Endothelial cell of umbilical vein (primary cell): Measurements from ENCODE around the gene RNF214. TPM values are rescaled to one million over a fixed set of nuclear protein-coding genes. Genes with fewer than 3 reads are reported as not detected.

Experiments
- BruUV-seq: library from RNA; stranded (reverse); fragments of 400-500 nt; replicated peaks from 2 replicates; lab custom pipeline; 2021; lab: Mats Ljungman, UMichigan
- CTCF ChIA-PET: fragments of 300-600, 350-600 bp; sonication (Branson Sonifier 250); formaldehyde crosslinking; loops from one replicate; lab custom pipeline; 2021; ENCODE audit warnings: antibody characterized with exemption, inconsistent platforms; lab: Charles Lee
- POLR2A ChIA-PET: fragments of 300-600, 350-600 bp; sonication (Branson Sonifier 250); formaldehyde crosslinking; loops from one replicate; lab custom pipeline; 2021; ENCODE audit warnings: antibody characterized with exemption, inconsistent platforms; lab: Charles Lee
- DNase-seq: peaks from one replicate; pipeline ENCODE4 v3.0.0-alpha.2; 2011; ENCODE audit warnings: low read depth, low spot score
- FAIRE-seq: peaks from 2 replicates; lab custom pipeline; 2011; peaks lifted over from hg19 to GRCh38; lab: Jason Lieb, UNC
- H2AFZ ChIP-seq: 2 replicates; pipeline ENCODE4 v1.6.0; 2012; ENCODE audit warnings: low read depth, low read length, control low read depth, inconsistent platforms
- H3K27ac ChIP-seq: 2 replicates; pipeline ENCODE4 v1.5.1; 2011; ENCODE audit warnings: low read depth, mild to moderate bottlenecking, control low read depth, low read length, moderate library complexity; ENCODE audit not compliant: insufficient read depth
- H3K27me3 ChIP-seq, 2 experiments: 2 replicates each; pipeline versions ENCODE4 v1.6.0 to v1.6.1; 2011; ENCODE audit warnings: low read length in 2 of 2, mixed read lengths in 1 of 2; ENCODE audit not compliant: control insufficient read depth in 2 of 2, insufficient read depth in 2 of 2
- H3K36me3 ChIP-seq, 2 experiments: 2 replicates in 1 of 2; 3 replicates in 1 of 2; pipeline ENCODE4 v1.5.1; 2011; ENCODE audit warnings: low read length in 2 of 2, mild to moderate bottlenecking in 1 of 2, moderate library complexity in 1 of 2; ENCODE audit not compliant: control insufficient read depth in 2 of 2, insufficient read depth in 2 of 2; ENCODE audit errors: extremely low read depth in 1 of 2
- H3K4me1 ChIP-seq: 3 replicates; pipeline ENCODE4 v1.5.1; 2011; ENCODE audit warnings: mild to moderate bottlenecking, low read length; ENCODE audit not compliant: control insufficient read depth, insufficient read depth; ENCODE audit errors: extremely low read depth
- H3K4me2 ChIP-seq: 2 replicates; pipeline ENCODE4 v1.6.1; 2011; ENCODE audit warnings: low read length, control low read depth, mixed read lengths; ENCODE audit not compliant: insufficient read depth
- H3K4me3 ChIP-seq, 3 experiments: fragments of 200-600 bp in 1 of 3; sonication (generic), shearing (Covaris generic) in 1 of 3; replicated peaks in 1 of 3; 2 replicates each; pipeline ENCODE4 v1.5.1; 2011 to 2016; ENCODE audit warnings: control low read depth in 3 of 3, low read length in 3 of 3, mild to moderate bottlenecking in 2 of 3, inconsistent platforms in 1 of 3, low read depth in 1 of 3, moderate library complexity in 1 of 3; ENCODE audit not compliant: insufficient read depth in 1 of 3
- H3K79me2 ChIP-seq: 2 replicates; pipeline ENCODE4 v1.6.0; 2012; ENCODE audit warnings: low read length, inconsistent platforms; ENCODE audit not compliant: control insufficient read depth, insufficient read depth
- H3K9ac ChIP-seq: replicated peaks from 2 replicates; pipeline ENCODE3; 2011; ENCODE audit warnings: low read length, control low read depth; ENCODE audit not compliant: insufficient read depth; ENCODE audit errors: extremely low read depth
- H3K9me1 ChIP-seq: replicated peaks from 3 replicates; pipeline ENCODE4 v1.6.0; 2011; ENCODE audit warnings: mild to moderate bottlenecking, low read length; ENCODE audit not compliant: control insufficient read depth, insufficient read depth; ENCODE audit errors: extremely low read depth
- H3K9me3 ChIP-seq: replicated peaks from 2 replicates; pipeline ENCODE4 v1.5.1; 2012; ENCODE audit warnings: low read length, inconsistent platforms; ENCODE audit not compliant: control insufficient read depth, insufficient read depth
- H4K20me1 ChIP-seq: replicated peaks from 2 replicates; pipeline ENCODE3; 2011; ENCODE audit warnings: mild to moderate bottlenecking, low read length; ENCODE audit not compliant: control insufficient read depth, insufficient read depth; ENCODE audit errors: extremely low read depth
- EZH2 ChIP-seq: IDR thresholded peaks from 2 replicates; pipeline ENCODE4 v1.6.1; 2012; ENCODE audit warnings: borderline replicate concordance, low read depth, mild to moderate bottlenecking, moderate library complexity, low read length, inconsistent platforms; ENCODE audit not compliant: severe bottlenecking
- FOS ChIP-seq: IDR thresholded peaks from 2 replicates; pipeline ENCODE4 v1.6.1; 2011; ENCODE audit warnings: mild to moderate bottlenecking, low read length, moderate library complexity, borderline replicate concordance; ENCODE audit not compliant: insufficient read depth
- GATA2 ChIP-seq: IDR thresholded peaks from 2 replicates; pipeline ENCODE4 v1.7.0; 2011; ENCODE audit warnings: low read depth, mild to moderate bottlenecking, moderate library complexity, mixed read lengths, low read length; ENCODE audit not compliant: insufficient read length, insufficient read depth
- JUN ChIP-seq: IDR thresholded peaks from 2 replicates; pipeline ENCODE4 v1.6.1; 2011; ENCODE audit warnings: borderline replicate concordance, low read depth; ENCODE audit not compliant: insufficient read length, insufficient read depth
- MYC ChIP-seq: IDR thresholded peaks from one replicate; pipeline ENCODE4 v1.6.1; 2011; ENCODE audit warnings: mild to moderate bottlenecking, low read depth, low read length
- POLR2A ChIP-seq: IDR thresholded peaks from 2 replicates; pipeline ENCODE4 v1.6.1; 2012; ENCODE audit warnings: low read depth, mild to moderate bottlenecking, control low read depth, low read length
- POLR2AphosphoS5 ChIP-seq: IDR thresholded peaks from 2 replicates; pipeline ENCODE4 v1.6.1; 2012; ENCODE audit warnings: low read depth, mild to moderate bottlenecking, control low read depth, low read length, moderate library complexity; ENCODE audit not compliant: insufficient read depth
- dilution Hi-C: fragments of 300-500 bp; cut with MboI; formaldehyde crosslinking; loops from one replicate; pipeline ENCODE4 v1.15.0; 2019; ENCODE audit warnings: low sequenced_read_pairs; ENCODE audit not compliant: extremely low pct_ligation_motif_present
- intact Hi-C: fragments of 100-400 bp; cut with micrococcal nuclease; formaldehyde crosslinking; loops from one replicate; pipeline ENCODE4 v1.10.0; 2022
- polyA plus RNA-seq, 4 experiments: library from polyadenylated mRNA; depleted of rRNA in 3 of 4; stranded (reverse) in 3 of 4; unstranded in 1 of 4; fragments of >200 nt; gene quantifications; 2 replicates each; pipeline versions ENCODE4 v1.2.1 to v1.2.3, GENCODE V29; 2011 to 2012; ENCODE audit warnings: missing spikeins in 1 of 4
- total RNA-seq: library from RNA; stranded (reverse); gene quantifications from 2 replicates; pipeline ENCODE4 v1.2.3, GENCODE V29; 2021
- TF ChIP-seq, protein P1 (sequence below), 2 donors: IDR thresholded peaks; 1 replicate in 1 of 2; 2 replicates in 1 of 2; pipeline ENCODE4 v1.5.1; 2011; ENCODE audit warnings: low read length in 2 of 2, mild to moderate bottlenecking in 2 of 2, moderate library complexity in 2 of 2, control low read depth in 1 of 2, inconsistent platforms in 1 of 2, low read depth in 1 of 2; ENCODE audit not compliant: insufficient read depth in 1 of 2; ENCODE audit errors: extremely low read depth in 1 of 2
- TF ChIP-seq, protein P2 (sequence below): IDR thresholded peaks from 2 replicates; pipeline ENCODE4 v1.6.1; 2011; ENCODE audit not compliant: insufficient read depth, insufficient read length

RNF214 gene
- total and polyA plus RNA-seq, 2 donors (not counting 3 experiments of a cell fraction or from before 2014, with no cell fraction given) = 24.3 to 28.2 TPM

GRCh38 chr11:117223741-117224689 is 8.5 kb upstream of the RNF214 start:
- FAIRE-seq (no peak), DNase-seq (no peak)
- H2AFZ ChIP-seq = no peak overlapping the region
- H4K20me1 ChIP-seq = no peaks in the 10 kb centered on the region
- dilution Hi-C loops = no loop called here
- H3K79me2 ChIP-seq = no peaks in the 10 kb centered on the region
- ChIA-PET CTCF (interaction anchor here (1.6 to 5.2 kb wide), 4 partner anchors 43 to 433 kb away, joined by 7 to 90 read pairs (median 12); partner anchors contain the start of genes APOA5 and SIDT2), POLR2A (no interaction called here)
- no peak overlapping the region for H3K9ac ChIP-seq
- H3K9me1 ChIP-seq = no peaks in the 10 kb centered on the region
- H3K4me2 ChIP-seq = no peak overlapping the region
- H3K27me3 ChIP-seq = no peaks in the 10 kb centered on the region
- H3K9me3 ChIP-seq = no peaks in the 10 kb centered on the region
- peaks cover 0 to 35% of the 10 kb centered on the region in 2 experiments for H3K36me3 ChIP-seq
- TF ChIP-seq POLR2A (no peak), FOS (no peak)
- BruUV-seq = no TSS peak
- H3K4me1 ChIP-seq = no peaks in the 10 kb centered on the region
- intact Hi-C loops = no loop called here
- H3K27ac ChIP-seq = no peak overlapping the region
- no peak overlapping the region for H3K4me3 ChIP-seq

- ChIA-PET POLR2A (no interaction called here), CTCF (interaction anchor here (0.9 to 5.2 kb wide), 18 partner anchors 9 to 580 kb away, joined by 3 to 90 read pairs (median 6); partner anchors contain the start of genes APOA5, PAFAH1B2 and SIDT2)
- Histone ChIP-seq H3K27ac (no peak overlapping the region), H3K36me3 (peaks cover 0 to 31% of the 10 kb centered on the region in 2 experiments), H3K79me2 (peaks cover 2% of the 10 kb centered on the region), H3K4me3 (no peak overlapping the region), H4K20me1 (no peaks in the 10 kb centered on the region), H3K4me1 (peaks cover 3% of the 10 kb centered on the region), H3K4me2 (no peak overlapping the region), H3K9ac (no peak overlapping the region), H3K9me1 (no peaks in the 10 kb centered on the region), H3K27me3 (no peaks in the 10 kb centered on the region), H3K9me3 (no peaks in the 10 kb centered on the region), H2AFZ (no peak overlapping the region)
- BruUV-seq = no TSS peak
- TF ChIP-seq EZH2 (no peak), MYC (no peak), GATA2 (no peak), POLR2AphosphoS5 (no peak), JUN (no peak), POLR2A (no peak), FOS (no peak)
- TF ChIP-seq, protein P1, sequence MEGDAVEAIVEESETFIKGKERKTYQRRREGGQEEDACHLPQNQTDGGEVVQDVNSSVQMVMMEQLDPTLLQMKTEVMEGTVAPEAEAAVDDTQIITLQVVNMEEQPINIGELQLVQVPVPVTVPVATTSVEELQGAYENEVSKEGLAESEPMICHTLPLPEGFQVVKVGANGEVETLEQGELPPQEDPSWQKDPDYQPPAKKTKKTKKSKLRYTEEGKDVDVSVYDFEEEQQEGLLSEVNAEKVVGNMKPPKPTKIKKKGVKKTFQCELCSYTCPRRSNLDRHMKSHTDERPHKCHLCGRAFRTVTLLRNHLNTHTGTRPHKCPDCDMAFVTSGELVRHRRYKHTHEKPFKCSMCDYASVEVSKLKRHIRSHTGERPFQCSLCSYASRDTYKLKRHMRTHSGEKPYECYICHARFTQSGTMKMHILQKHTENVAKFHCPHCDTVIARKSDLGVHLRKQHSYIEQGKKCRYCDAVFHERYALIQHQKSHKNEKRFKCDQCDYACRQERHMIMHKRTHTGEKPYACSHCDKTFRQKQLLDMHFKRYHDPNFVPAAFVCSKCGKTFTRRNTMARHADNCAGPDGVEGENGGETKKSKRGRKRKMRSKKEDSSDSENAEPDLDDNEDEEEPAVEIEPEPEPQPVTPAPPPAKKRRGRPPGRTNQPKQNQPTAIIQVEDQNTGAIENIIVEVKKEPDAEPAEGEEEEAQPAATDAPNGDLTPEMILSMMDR (IDR thresholded peaks at IDR 0.05; ENCODE audit: extremely low read depth in 1 of 2, insufficient read depth in 1 of 2, low read depth in 1 of 2, low read length in 2 of 2) = no peak
- TF ChIP-seq, protein P2, sequence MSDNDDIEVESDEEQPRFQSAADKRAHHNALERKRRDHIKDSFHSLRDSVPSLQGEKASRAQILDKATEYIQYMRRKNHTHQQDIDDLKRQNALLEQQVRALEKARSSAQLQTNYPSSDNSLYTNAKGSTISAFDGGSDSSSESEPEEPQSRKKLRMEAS = no peak
- dilution Hi-C loops (no loop called here), intact Hi-C loops (loop anchor here (1.0 to 2.0 kb wide), 5 partner anchors 44 to 493 kb away; partner anchors contain the start of gene APOA5)
- DNase-seq (no peak), FAIRE-seq (no peak)
Measured at GRCh38 chr11:117225553-117226170, 6.8 kb upstream of the RNF214 start.
